NCI-H2081 (cell line): ENCODE measurements around the gene RBM46.

Source experiments
- DNase-seq, 2 experiments: peaks; one replicate each; lab custom pipeline; 2025; lab: John Stamatoyannopoulos, UW

The RBM46 gene

DNA sequence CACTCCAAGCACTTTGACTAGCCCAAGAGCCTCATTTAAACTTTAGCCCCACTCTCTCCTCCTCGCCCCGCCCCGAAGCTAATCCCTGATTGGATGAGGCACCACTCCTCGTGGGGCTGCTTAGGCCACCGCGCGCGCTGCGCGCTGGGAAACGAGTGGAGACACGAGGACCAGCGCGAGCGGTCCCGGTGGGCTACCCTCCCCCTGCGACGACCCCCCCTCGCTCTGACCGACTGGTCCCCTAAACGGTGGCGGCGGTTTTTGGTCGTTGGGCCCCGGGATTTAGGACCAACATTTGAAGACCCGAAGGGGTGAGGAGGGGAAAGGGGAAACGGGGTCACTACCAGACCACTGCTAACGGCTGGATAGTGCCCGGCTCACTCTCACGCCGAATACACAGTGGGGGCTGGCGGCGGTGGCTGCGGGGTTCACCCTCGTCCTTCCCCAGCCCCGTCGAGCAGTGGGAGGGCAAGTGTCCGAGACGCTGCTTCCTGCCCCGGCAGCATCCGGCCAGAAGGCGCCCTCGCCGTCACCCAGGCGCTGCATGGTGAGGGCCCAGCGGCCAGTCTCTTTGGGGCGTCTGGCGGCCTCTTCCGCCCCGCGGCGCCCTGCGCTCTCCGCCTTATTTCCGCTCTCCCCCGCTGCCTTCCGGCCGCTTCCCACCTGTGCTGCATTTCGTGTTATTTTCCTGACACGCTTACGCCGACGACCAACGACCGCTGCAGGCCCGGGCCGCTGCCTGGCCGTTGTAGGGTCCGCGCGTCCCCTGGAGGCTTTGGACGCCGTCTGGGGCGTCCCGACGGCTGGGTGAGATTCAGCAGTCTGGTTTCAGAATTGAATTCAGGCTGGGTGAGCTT lies at the start of gene RBM46:
Gene RBM46 (plus strand): TSS at position 147 of the 857 bp plus-strand sequence. CDS start 15,481 bp downstream, outside the sequence.
- DNase-seq: no peak

GRCh38 chr4:154731756-154732155 lies 49.3 kb upstream of the RBM46 start:
- no peak for DNase-seq

DNA sequence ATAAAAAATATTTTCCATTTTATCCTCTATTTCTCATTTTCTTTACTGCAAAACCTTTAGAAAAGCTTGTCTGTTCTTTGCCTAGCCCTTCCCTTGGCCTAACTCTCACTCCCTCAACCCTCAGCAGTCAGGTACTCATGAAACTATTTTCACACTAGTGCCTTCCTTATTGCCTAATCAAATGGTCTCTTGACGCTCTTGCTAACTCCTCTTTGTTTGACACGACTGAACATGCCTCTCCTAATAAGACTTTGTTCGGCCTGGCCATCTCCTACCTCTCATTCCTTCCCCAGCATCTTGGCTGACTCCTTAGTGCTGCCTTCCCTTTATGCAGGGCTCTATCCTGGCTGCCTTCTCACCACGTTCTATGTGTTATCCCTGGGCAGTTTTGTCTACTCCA lies 48.4 kb upstream of the RBM46 start:
- no peak for DNase-seq

DNA sequence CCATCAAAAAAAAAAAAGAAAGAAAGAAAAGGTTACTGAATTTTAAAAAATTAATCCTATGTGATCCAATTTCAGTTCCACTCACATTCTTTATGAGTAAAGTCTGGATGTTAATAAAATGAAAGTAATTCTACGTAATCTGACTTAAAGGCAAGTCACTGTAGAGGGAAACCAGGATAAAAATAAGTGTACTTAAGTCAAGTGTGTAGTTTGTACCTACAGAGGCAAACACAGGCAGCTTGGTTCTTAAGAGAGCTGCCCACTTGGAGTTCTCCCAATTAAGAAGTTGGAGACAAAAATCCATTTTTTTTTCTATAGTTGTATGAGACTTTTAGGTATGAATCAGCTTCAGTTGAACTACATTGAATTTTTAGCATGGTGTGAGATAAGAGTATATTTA lies 44.3 kb upstream of the RBM46 start:
- no peak for DNase-seq

- no peak for DNase-seq
Observed at GRCh38 chr4:154738426-154738825, 42.6 kb upstream of the RBM46 start.

DNA sequence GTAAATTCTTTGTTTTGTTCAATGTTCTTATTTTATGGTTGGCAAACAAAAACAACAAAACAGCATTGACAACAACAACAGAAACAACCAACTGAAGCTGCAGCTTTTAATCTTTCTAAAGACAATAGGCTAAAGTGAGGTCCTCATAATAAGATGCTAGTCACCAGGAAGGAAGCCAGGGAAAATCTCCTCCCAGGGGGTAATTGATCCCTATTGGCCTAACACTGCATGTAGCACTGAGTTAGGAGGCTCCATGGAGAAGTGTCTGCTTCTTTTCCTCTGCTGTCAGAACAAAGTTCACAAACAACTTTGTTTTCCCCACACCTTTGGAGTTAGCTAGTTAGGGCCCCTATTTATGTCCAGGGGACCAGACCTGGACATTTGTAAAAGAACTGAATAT lies 42.0 kb upstream of the RBM46 start:
- DNase-seq: no peak

- no peak for DNase-seq
Observed at GRCh38 chr4:154740462-154740861, 40.6 kb upstream of the RBM46 start.

DNA sequence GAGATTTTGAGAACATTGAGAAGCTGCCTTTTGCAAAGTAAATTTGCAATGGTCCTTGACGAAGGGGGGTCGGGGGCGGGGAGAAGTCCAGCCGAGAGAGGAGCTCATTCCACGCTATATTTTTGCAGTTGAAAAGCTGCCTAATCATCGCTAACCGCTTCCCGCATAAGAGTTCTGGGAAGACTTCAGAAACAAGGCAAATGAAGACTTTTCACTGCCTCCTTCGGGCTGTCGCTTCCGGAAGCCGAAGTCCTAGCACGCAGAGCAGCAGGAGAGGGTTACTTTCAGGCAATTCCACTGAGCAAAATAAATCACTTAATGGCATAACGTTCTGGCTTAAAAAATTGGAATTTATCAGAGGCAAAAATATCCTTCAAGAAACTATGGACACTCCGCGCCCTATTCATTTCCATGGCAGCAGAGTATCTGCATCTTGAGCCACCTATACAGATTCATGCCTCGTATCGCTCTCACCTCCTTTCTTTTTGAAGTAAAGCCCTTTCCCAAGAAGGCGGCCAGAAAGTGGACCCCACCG lies 39.9 kb upstream of the RBM46 start:
- no peak for DNase-seq

DNA sequence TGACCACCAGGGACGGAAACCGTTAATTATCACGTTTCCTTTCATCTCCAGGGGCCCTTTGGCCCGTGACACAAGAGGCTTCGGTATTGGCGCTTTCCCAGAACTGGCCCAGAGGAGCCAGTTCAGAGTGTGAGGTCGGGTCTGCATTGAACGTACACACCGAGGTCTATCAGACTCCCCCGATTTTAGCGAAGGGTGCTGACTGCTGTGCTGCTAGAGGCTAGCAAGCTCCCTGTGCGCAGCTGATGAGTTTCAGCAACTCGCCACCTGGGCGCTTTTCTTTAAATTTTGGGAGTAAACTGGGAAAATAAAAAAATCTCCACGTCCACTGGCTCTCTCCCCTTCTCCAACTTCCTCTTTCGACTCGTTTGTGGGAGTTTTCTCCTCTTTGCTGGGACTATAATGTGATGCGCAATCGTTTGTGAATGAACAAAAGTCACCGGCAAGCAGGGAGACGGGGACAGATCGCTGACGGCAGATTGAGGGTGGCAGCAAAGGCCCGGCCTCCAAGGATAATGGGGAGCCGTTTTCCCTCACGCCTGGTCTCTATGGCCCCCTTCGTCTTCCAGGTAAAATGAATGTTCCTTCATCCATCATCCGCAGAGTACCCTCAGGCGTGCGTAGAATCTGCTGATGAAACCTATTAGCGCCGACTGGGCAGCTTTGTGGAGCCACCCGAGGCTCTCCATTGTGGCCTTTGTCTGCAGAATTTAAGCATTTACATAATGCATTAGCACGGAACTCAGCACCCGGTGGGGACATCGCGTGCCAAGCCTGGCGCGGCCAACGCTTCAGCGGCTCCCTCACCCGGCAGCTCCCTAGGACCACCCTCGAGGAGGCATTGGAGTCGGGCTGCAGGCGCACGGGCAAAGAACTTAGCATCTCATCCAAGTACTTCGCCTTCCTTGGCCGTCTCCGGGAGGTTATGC lies 38.9 kb upstream of the RBM46 start:
- DNase-seq: no peak

GRCh38 chr4:154743683-154744340 lies 37.3 kb upstream of the RBM46 start, which contains the start of gene LRAT:
LRAT (plus strand) TSS chr4:154744000; CDS start chr4:154744327, 327 bp downstream.
- peak; percentile 70 to 81 for DNase-seq

- no peak for DNase-seq
Observed at GRCh38 chr4:154744341-154744926, 36.6 kb upstream of the RBM46 start.

DNA sequence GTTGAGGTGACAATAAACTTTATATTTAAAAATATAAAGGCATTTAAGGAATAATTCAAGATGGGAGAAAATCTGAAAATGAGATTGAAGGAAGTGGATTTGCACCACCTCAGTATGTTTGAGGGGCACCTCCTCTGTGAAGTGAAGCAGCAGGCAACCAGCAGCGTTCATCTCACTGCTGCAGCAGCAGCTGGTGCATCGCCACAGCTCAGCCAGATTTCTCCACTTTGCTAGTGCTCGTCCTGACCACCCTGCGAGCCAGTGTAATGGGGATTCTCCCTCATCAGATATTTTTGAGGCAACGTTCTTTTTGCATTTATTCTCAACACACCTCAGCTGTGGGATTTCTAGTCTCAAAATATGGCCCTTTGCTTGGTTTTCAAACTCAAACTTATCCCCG lies 23.4 kb upstream of the RBM46 start:
- DNase-seq: no peak

- DNase-seq: no peak
Observed at GRCh38 chr4:154760895-154761294, 20.2 kb upstream of the RBM46 start.

GRCh38 chr4:154778264-154778663 lies 2.8 kb upstream of the RBM46 start:
- no peak for DNase-seq

DNA sequence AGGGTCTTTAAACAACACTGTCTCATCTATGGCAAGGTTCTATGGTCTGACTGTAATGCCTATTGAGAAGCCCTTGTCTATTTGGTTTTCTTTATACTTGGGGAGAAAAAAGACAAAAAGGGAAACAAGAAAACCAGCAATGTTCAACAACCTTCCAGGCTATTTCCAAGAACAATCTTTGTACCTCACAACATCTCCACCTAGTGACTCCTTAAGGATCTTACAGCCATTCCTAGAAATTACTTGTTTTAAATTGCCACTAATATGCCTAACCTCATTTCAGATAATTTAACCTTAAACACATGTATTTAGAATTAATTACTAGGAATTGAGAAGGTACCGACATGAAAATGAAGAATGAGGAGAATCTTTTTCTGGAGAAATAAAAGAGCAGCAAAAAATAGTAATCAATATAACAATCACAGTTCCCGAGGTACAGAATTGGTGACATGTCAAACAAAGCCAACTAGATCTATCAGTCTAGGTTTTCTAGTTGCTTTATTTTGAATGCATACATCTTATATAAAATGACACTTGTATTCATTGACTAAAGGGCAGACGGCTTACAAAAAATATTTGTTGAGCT lies 1.6 kb upstream of the RBM46 start:
- peak in 1 of 2 experiments; percentile 10 for DNase-seq

- no peak for DNase-seq
Observed at GRCh38 chr4:154781983-154782293, 866 bp downstream of the RBM46 start.

DNA sequence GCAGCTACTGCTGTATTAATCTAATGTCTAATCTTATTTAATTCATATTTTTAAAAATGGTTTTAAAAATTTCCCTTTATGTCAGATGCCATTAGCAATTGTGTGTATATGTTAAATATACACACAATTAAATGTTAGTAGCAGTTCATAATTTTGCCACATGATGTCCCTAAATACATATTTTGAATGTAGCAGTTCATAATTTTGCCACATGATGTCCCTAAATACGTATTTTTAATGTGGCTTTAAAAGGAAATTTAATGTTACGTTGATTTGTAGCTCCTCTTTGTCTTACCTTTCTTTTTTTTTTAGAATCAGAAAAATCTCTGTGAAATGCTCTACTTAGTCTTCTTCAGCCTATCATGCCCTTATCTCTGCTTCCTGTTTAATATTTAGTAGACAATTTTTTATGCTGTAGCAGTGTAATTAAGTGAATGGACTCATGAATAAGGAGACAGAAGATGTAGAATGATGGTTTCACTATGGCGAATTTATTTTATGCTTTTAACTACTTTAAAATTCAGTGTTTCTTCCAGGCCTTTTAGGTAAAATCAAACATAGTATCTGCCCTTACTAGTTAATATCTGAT lies 26.1 kb downstream of the RBM46 start:
- DNase-seq: peak in 1 of 2 experiments; percentile 46

DNA sequence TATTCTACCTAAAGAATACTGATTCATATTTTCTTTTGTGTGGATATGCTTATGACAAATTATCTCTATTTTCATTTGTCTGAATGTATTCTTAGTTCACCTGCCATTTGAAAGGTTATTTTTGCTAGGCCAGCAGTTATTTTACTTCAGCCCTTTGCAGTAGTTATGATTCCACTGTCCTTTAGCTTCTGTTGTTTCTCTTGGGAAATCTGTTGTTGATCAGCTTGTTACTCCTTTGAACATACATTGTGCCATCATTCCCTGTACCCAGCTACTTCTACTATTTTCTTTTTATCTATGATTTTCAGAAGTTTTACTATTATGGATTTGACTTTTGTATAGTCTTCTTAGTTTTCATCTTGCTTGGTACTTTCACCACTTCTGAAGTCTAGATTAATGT lies 37.2 kb downstream of the RBM46 start:
- no peak for DNase-seq

DNA sequence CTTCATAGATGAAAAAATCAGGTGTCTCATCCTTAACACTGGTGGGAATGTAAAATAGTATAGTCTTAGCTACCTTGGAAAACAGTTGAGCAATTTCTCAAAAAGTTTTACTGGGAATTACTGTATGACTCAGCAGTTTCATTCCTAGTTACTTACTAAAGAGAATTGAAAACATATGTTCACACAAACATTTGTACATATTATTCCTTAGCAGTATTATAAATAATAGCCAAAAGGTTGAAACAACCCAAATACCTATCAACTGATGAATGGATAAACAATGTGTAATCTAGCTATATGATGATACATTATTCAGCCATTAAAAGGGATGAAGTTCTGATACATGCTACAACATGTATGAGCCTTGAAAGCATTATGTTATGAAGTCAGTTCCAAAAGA lies 41.7 kb downstream of the RBM46 start:
- no peak for DNase-seq

GRCh38 chr4:154836030-154836429 lies 55.0 kb downstream of the RBM46 start:
- no peak for DNase-seq

- DNase-seq: no peak
Observed at GRCh38 chr4:154836513-154836912, 55.4 kb downstream of the RBM46 start.
